ENCODE results near the gene FRRS1L. TPM values are rescaled to one million over a fixed set of nuclear protein-coding genes. Genes with fewer than 3 reads are reported as not detected.

FRRS1L gene
- total and polyA plus RNA-seq, 2 of the 4 experiments (the other 2 are of a cell fraction) = under 0.01 to 0.05 TPM

DNA sequence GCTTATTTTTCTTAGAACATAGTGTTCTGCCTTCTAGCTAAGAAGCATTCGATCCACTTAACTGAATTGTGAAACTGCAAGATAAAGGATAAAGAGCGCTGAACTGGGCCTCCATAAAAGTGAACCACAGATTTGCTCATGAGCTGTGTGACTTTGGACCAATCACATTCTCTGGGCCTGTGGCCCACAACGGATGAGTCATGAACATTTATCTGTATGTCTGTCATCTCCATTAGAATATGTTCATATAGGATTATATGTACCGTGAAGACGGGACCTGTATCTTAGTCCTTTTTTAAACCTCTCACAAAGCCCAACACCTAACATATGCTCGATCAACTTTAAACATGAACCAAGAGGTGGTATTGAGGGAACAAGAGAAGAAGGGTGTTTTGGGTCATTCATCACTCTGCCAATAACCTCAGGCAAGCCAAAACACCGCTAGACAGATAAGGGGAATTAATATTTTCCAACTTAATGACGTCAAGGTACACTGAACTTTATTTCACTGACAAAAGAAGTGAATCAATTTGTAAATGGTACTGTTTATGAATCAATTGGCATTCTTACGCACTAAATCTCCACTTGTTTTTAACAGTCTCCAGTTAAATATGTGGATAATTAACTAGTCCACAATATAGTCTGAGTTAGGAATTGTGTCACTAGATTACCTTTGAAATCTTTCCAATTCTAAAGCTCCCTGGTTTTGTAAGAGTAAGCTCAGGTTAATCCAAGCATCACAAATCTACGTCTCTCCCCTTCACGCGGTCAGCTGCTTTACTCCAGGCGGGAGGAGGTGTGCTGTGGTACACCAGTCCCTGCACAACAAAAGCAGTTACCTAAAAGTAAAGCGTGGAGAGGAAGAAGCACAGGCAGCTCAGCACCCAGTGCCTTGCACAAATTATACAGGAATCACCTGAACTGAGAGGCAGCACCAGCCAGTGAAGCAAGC is 48.9 kb downstream of the FRRS1L start:
- DNase-seq (peak; percentile 89), ATAC-seq (ENCODE audit: low read depth) (peak; percentile 3; the same call in 1 of the 2 replicates)
- peak overlapping the region; percentile 74; the same call in 1 of the 2 replicates for H3K27ac ChIP-seq (ENCODE audit: insufficient read depth, low read length)
- no peak overlapping the region for H2BK120ac ChIP-seq (ENCODE audit: low read depth, low read length)
- peak overlapping the region; percentile 20 for H3K14ac ChIP-seq (replicated peaks; ENCODE audit: low read depth, low read length)
- peak overlapping the region; percentile 76 for H3K9ac ChIP-seq (ENCODE audit: low read depth, low read length)
- H3K4me2 ChIP-seq (ENCODE audit: low read depth, low read length) = peak overlapping the region; percentile 100
- ChIA-PET POLR2A (ENCODE audit: unreplicated experiment) (interaction anchor here (0.6 kb wide), 1 partner anchor 1592 kb away, joined by 8 read pairs; no protein-coding TSS in a partner anchor), CTCF (interaction anchor here (0.5 to 1.0 kb wide), 2 partner anchors 198 to 292 kb away, joined by 3 to 5 read pairs; no protein-coding TSS in a partner anchor)
- intact Hi-C loops (cut with micrococcal nuclease) = loop anchor here (10.0 kb wide), 2 partner anchors 137 to 207 kb away; partner anchors contain the start of gene EPB41L4B
- peak overlapping the region; percentile 51; the same call in 1 of the 2 replicates for H2AK5ac ChIP-seq (ENCODE audit: low read depth, low read length)
- no peak overlapping the region for H3K18ac ChIP-seq (ENCODE audit: low read depth, low read length)
- peaks cover 5% of the 10 kb centered on the region for H3K4me1 ChIP-seq (ENCODE audit: control insufficient read depth, insufficient read depth, low read length)
- H2BK5ac ChIP-seq (ENCODE audit: low read depth, low read length, poor library complexity, severe bottlenecking) = peak overlapping the region; percentile 68
- peak overlapping the region; percentile 29; the same call in 1 of the 2 replicates for H3K4ac ChIP-seq (ENCODE audit: low read depth, low read length)
- H4K20me1 ChIP-seq (ENCODE audit: insufficient read depth, low read length) = peaks cover 38% of the 10 kb centered on the region
- TF ChIP-seq, protein P1, sequence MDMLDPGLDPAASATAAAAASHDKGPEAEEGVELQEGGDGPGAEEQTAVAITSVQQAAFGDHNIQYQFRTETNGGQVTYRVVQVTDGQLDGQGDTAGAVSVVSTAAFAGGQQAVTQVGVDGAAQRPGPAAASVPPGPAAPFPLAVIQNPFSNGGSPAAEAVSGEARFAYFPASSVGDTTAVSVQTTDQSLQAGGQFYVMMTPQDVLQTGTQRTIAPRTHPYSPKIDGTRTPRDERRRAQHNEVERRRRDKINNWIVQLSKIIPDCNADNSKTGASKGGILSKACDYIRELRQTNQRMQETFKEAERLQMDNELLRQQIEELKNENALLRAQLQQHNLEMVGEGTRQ (IDR thresholded peaks at IDR 0.05; ENCODE audit: low read depth, low read length) = no peak
- TF ChIP-seq CEBPB (IDR thresholded peaks at IDR 0.05; ENCODE audit: low read depth, low read length) (peak; percentile 47; the same call in 1 of the 2 replicates), CHD1 (IDR thresholded peaks at IDR 0.05; ENCODE audit: low read depth, low read length) (no peak), RAD21 (IDR thresholded peaks at IDR 0.05; ENCODE audit: low read length) (no peak), FOS (IDR thresholded peaks at IDR 0.05; ENCODE audit: low read depth, low read length) (peak; percentile 62)
- H3K56ac ChIP-seq (ENCODE audit: extremely low read depth, insufficient read depth, low read length) = peak overlapping the region; percentile 17
- dilution Hi-C loops (cut with HindIII; ENCODE audit: low sequenced_read_pairs, unreplicated experiment) = no loop called here
- peak overlapping the region; percentile 93 for H2AFZ ChIP-seq (replicated peaks; ENCODE audit: low read length, poor library complexity)
- H3K23ac ChIP-seq (ENCODE audit: low read depth, low read length) = peak overlapping the region; percentile 84
- H4K5ac ChIP-seq (ENCODE audit: low read depth, low read length) = no peak overlapping the region
- H3K4me3 ChIP-seq (ENCODE audit: insufficient read depth, low read depth, low read length) = peak overlapping the region; percentile 84
- H2BK20ac ChIP-seq (ENCODE audit: low read depth, low read length) = no peak overlapping the region; the same call in 1 of the 2 replicates
- no peaks in the 10 kb centered on the region for H3K27me3 ChIP-seq (ENCODE audit: control insufficient read depth, insufficient read depth, low read length)
- H2AK9ac ChIP-seq (replicated peaks; ENCODE audit: low read depth, low read length, poor library complexity) = peak overlapping the region; percentile 89
- H3K79me1 ChIP-seq (ENCODE audit: low read depth in 1 of 2, low read length in 2 of 2) = peaks cover 4 to 44% of the 10 kb centered on the region in 2 experiments; a peak in 2 of 4 replicates
- H3K9me3 ChIP-seq (ENCODE audit: control insufficient read depth, insufficient read depth, low read length) = no peaks in the 10 kb centered on the region
- no peak overlapping the region for H4K8ac ChIP-seq (ENCODE audit: low read depth in 2 of 2, low read length in 2 of 2)
- peaks cover 8% of the 10 kb centered on the region; the same call in 1 of the 2 replicates for H3K9me1 ChIP-seq (ENCODE audit: insufficient read depth, low read length)
- in situ Hi-C loops (cut with MboI; ENCODE audit: low sequenced_read_pairs) = no loop called here
- no TSS peak for BruUV-seq (replicated peaks)
- H4K91ac ChIP-seq (ENCODE audit: insufficient read depth, low read depth, low read length) = no peak overlapping the region
- WGBS, 2 experiments (ENCODE audit: extremely low coverage in 2 of 2, insufficient read length in 1 of 2) = 92% methylated on average over 2 of the region's 14 CpGs; no CpG with 5 or more reads in 1 of the 2 experiments
- no peaks in the 10 kb centered on the region for H3K36me3 ChIP-seq (ENCODE audit: control insufficient read depth, insufficient read depth, low read length)
- no peak overlapping the region for H2BK15ac ChIP-seq (ENCODE audit: low read depth, low read length)

Measured in IMR-90 (cell line).